Fibroblast of lung (primary cell): ENCODE data around the gene TSPAN9.

Experiments used
- CTCF ChIP-seq, 2 donors: IDR thresholded peaks in 1 of 2; conservative IDR thresholded peaks in 1 of 2; 1 replicate in 1 of 2; 2 replicates in 1 of 2; pipeline ENCODE4 v1.5.1; 2011 to 2012; ENCODE audit warnings: low read length in 2 of 2, control low read depth in 1 of 2, inconsistent platforms in 1 of 2, low read depth in 1 of 2, mild to moderate bottlenecking in 1 of 2
- EZH2 ChIP-seq: IDR thresholded peaks from 2 replicates; pipeline ENCODE4 v1.5.1; 2012; ENCODE audit warnings: low read length, control low read depth, mild to moderate bottlenecking; ENCODE audit errors: missing control alignments

- TF ChIP-seq CTCF (conservative IDR thresholded peaks at IDR 0.05 in 1 of 2, IDR thresholded peaks at IDR 0.05 in 1 of 2; ENCODE audit: low read depth in 1 of 2, low read length in 2 of 2), result no peak
- no peak for TF ChIP-seq EZH2
Observed at GRCh38 chr12:3283137-3283680, 206.0 kb downstream of the TSPAN9 start.
